H1 (cell line): ENCODE results near the gene ZNF77. TPM values are rescaled to one million over a fixed set of nuclear protein-coding genes. Genes with fewer than 3 reads are reported as not detected.

Source experiments
- CTCF ChIP-seq, 3 experiments: IDR thresholded peaks; 1 replicate in 2 of 3; 2 replicates in 1 of 3; pipeline versions ENCODE4 v1.5.1 to v1.6.1; 2011; ENCODE audit warnings: low read length in 3 of 3, mild to moderate bottlenecking in 3 of 3, inconsistent platforms in 2 of 3, low read depth in 1 of 3, moderate library complexity in 1 of 3; ENCODE audit not compliant: insufficient read depth in 1 of 3; ENCODE audit errors: control extremely low read depth in 1 of 3
- HDAC2 ChIP-seq, 2 experiments: fragments of 300-600 bp in 1 of 2; sonication (generic) in 1 of 2; IDR thresholded peaks; 2 replicates each; pipeline ENCODE4 v1.6.1; 2011 to 2012; ENCODE audit warnings: low read depth in 2 of 2, low read length in 2 of 2, mild to moderate bottlenecking in 2 of 2, moderate library complexity in 2 of 2, borderline replicate concordance in 1 of 2, inconsistent platforms in 1 of 2
- JUN ChIP-seq: IDR thresholded peaks from 2 replicates; pipeline ENCODE4 v1.6.1; 2011; ENCODE audit warnings: low read depth, mild to moderate bottlenecking, improper control_type of control experiment, low read length
- KDM4A ChIP-seq: IDR thresholded peaks from one replicate; pipeline ENCODE4 v1.7.1; 2012; ENCODE audit warnings: low read depth, mild to moderate bottlenecking, moderate library complexity, low read length, inconsistent platforms; ENCODE audit not compliant: severe bottlenecking
- MAFK ChIP-seq: IDR thresholded peaks from 2 replicates; pipeline ENCODE4 v1.6.1; 2012; ENCODE audit warnings: low read depth, mild to moderate bottlenecking, improper control_type of control experiment, low read length
- PHF8 ChIP-seq: fragments of 200-600 bp; sonication (generic); conservative IDR thresholded peaks from 2 replicates; pipeline ENCODE4 v1.7.1; 2012; ENCODE audit warnings: low read depth, mild to moderate bottlenecking, inconsistent platforms, low read length, moderate library complexity
- SIN3A ChIP-seq, 2 experiments: IDR thresholded peaks in 1 of 2; conservative IDR thresholded peaks in 1 of 2; 2 replicates each; pipeline ENCODE4 v1.6.1; 2011 to 2012; ENCODE audit warnings: low read length in 2 of 2, improper control_type of control experiment in 1 of 2, low read depth in 1 of 2, mild to moderate bottlenecking in 1 of 2
- SP4 ChIP-seq: IDR thresholded peaks from 2 replicates; pipeline ENCODE4 v1.6.1; 2012; ENCODE audit warnings: low read length, inconsistent platforms
- TAF1 ChIP-seq: IDR thresholded peaks from 2 replicates; pipeline ENCODE4 v1.6.1; 2011; ENCODE audit warnings: mild to moderate bottlenecking, low read depth, low read length
- USF2 ChIP-seq: IDR thresholded peaks from 2 replicates; pipeline ENCODE4 v1.6.1; 2011; ENCODE audit warnings: low read length, improper control_type of control experiment
- polyA plus RNA-seq, 7 experiments: library from polyadenylated mRNA; depleted of rRNA in 3 of 7; stranded (reverse) in 5 of 7; unstranded in 2 of 7; fragments of >200 nt in 5 of 7; fragments of 200-250 nt in 2 of 7; gene quantifications; 1 replicate in 5 of 7; 2 replicates in 1 of 7; 4 replicates in 1 of 7; pipeline versions ENCODE4 v1.2.1 to v1.2.3, GENCODE V29; 2011 to 2013; ENCODE audit warnings: missing spikeins in 2 of 7, mixed read lengths in 2 of 7
- total RNA-seq: library from RNA; stranded (reverse); fragmentation: NEBNext Ultra II Directional; extraction: Animal tissue kit (Norgen Biotek cat#: 25700); gene quantifications from 2 replicates; pipeline ENCODE4 v1.2.1, GENCODE V29; 2021

The ZNF77 gene
- total and polyA plus RNA-seq, 2 of the 8 experiments (the other 6 are each of a cell fraction or from before 2014, with no cell fraction given) = 2.9 to 4.7 TPM

GRCh38 chr19:2950286-2951124, 5.7 kb upstream of the ZNF77 start (continued):
- TF ChIP-seq KDM4A = peak; percentile 67
- TF ChIP-seq TAF1 = peak; percentile 88
- TF ChIP-seq MAFK = no peak
- TF ChIP-seq SIN3A (conservative IDR thresholded peaks at IDR 0.05 in 1 of 2, IDR thresholded peaks at IDR 0.05 in 1 of 2; ENCODE audit: low read depth in 1 of 2, low read length in 2 of 2) = peak in 1 of 2 experiments; percentile 76; a peak in 1 of 4 replicates
- TF ChIP-seq CTCF (IDR thresholded peaks at IDR 0.05; ENCODE audit: control extremely low read depth in 1 of 3, insufficient read depth in 1 of 3, low read depth in 1 of 3, low read length in 3 of 3) = peak in 1 of 3 experiments; percentile 11; a peak in 1 of 4 replicates
- TF ChIP-seq PHF8 = peak; percentile 99
- 0 out of 2 replicates have a peak, but pooled peaks have one; percentile 39 for TF ChIP-seq SP4
- 0 out of 4 replicates have a peak, but pooled peaks of 1 of the 2 experiments have one; percentile 21 for TF ChIP-seq HDAC2 (IDR thresholded peaks at IDR 0.05; ENCODE audit: borderline replicate concordance in 1 of 2, low read depth in 2 of 2, low read length in 2 of 2)
- TF ChIP-seq USF2 = no peak
- TF ChIP-seq JUN = no peak
